Measurements from ENCODE around the gene RAET1E. TPM values are rescaled to one million over a fixed set of nuclear protein-coding genes. Genes with fewer than 3 reads are reported as not detected.

RAET1E gene
- total and polyA plus RNA-seq, 2 donors (not counting 3 experiments of a cell fraction or from before 2014, with no cell fraction given) = 0.04 TPM; not detected in 1

GRCh38 chr6:149933036-149933435 is 35.1 kb upstream of the RAET1E start:
- H3K36me3 ChIP-seq (ENCODE audit: control insufficient read depth in 2 of 2, extremely low read depth in 1 of 2, insufficient read depth in 2 of 2, low read length in 2 of 2) = no peaks in the 10 kb centered on the region
- no peak for TF ChIP-seq GATA2 (IDR thresholded peaks at IDR 0.05; ENCODE audit: insufficient read depth, insufficient read length, low read depth, low read length)
- no peak for TF ChIP-seq POLR2AphosphoS5 (IDR thresholded peaks at IDR 0.05; ENCODE audit: insufficient read depth, low read depth, low read length)
- no peak for TF ChIP-seq JUN (IDR thresholded peaks at IDR 0.05; ENCODE audit: borderline replicate concordance, insufficient read depth, insufficient read length, low read depth)
- TF ChIP-seq, protein P1, sequence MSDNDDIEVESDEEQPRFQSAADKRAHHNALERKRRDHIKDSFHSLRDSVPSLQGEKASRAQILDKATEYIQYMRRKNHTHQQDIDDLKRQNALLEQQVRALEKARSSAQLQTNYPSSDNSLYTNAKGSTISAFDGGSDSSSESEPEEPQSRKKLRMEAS (IDR thresholded peaks at IDR 0.05; ENCODE audit: insufficient read depth, insufficient read length) = no peak
- TF ChIP-seq, protein P2, sequence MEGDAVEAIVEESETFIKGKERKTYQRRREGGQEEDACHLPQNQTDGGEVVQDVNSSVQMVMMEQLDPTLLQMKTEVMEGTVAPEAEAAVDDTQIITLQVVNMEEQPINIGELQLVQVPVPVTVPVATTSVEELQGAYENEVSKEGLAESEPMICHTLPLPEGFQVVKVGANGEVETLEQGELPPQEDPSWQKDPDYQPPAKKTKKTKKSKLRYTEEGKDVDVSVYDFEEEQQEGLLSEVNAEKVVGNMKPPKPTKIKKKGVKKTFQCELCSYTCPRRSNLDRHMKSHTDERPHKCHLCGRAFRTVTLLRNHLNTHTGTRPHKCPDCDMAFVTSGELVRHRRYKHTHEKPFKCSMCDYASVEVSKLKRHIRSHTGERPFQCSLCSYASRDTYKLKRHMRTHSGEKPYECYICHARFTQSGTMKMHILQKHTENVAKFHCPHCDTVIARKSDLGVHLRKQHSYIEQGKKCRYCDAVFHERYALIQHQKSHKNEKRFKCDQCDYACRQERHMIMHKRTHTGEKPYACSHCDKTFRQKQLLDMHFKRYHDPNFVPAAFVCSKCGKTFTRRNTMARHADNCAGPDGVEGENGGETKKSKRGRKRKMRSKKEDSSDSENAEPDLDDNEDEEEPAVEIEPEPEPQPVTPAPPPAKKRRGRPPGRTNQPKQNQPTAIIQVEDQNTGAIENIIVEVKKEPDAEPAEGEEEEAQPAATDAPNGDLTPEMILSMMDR (IDR thresholded peaks at IDR 0.05; ENCODE audit: extremely low read depth in 1 of 2, insufficient read depth in 1 of 2, low read depth in 1 of 2, low read length in 2 of 2) = no peak
- no peak for TF ChIP-seq FOS (IDR thresholded peaks at IDR 0.05; ENCODE audit: borderline replicate concordance, insufficient read depth, low read length)
- no peak for TF ChIP-seq MYC (IDR thresholded peaks at IDR 0.05; ENCODE audit: low read depth, low read length)
- no peak for TF ChIP-seq POLR2A (IDR thresholded peaks at IDR 0.05; ENCODE audit: low read depth, low read length)
- TF ChIP-seq EZH2 (IDR thresholded peaks at IDR 0.05; ENCODE audit: borderline replicate concordance, low read depth, low read length, severe bottlenecking) = no peak
- H3K4me1 ChIP-seq (ENCODE audit: control insufficient read depth, extremely low read depth, insufficient read depth, low read length) = no peaks in the 10 kb centered on the region
- no peaks in the 10 kb centered on the region for H3K9me1 ChIP-seq (replicated peaks; ENCODE audit: control insufficient read depth, extremely low read depth, insufficient read depth, low read length)
- ChIA-PET POLR2A (no interaction called here), CTCF (interaction anchor here (2.6 kb wide), 1 partner anchor 84 kb away, joined by 14 read pairs; no protein-coding TSS in a partner anchor)
- H3K27me3 ChIP-seq (ENCODE audit: control insufficient read depth in 2 of 2, insufficient read depth in 2 of 2, low read length in 2 of 2) = peaks cover 58 to 68% of the 10 kb centered on the region in 2 experiments
- H3K9me3 ChIP-seq (replicated peaks; ENCODE audit: control insufficient read depth, insufficient read depth, low read length) = no peaks in the 10 kb centered on the region
- intact Hi-C loops (cut with micrococcal nuclease) = no loop called here
- dilution Hi-C loops (cut with MboI; ENCODE audit: extremely low pct_ligation_motif_present, low sequenced_read_pairs) = no loop called here
- DNase-seq (ENCODE audit: low read depth, low spot score) (no peak), FAIRE-seq (no peak)
- no peak overlapping the region for H3K9ac ChIP-seq (replicated peaks; ENCODE audit: extremely low read depth, insufficient read depth, low read length)
- H3K4me2 ChIP-seq (ENCODE audit: insufficient read depth, low read length) = no peak overlapping the region
- no peaks in the 10 kb centered on the region for H3K79me2 ChIP-seq (ENCODE audit: control insufficient read depth, insufficient read depth, low read length)
- no peak overlapping the region for H2AFZ ChIP-seq (ENCODE audit: low read depth, low read length)
- no TSS peak for BruUV-seq (replicated peaks)
- no peak overlapping the region for H3K27ac ChIP-seq (ENCODE audit: insufficient read depth, low read depth, low read length)
- H3K4me3 ChIP-seq (replicated peaks in 1 of 3; ENCODE audit: insufficient read depth in 1 of 3, low read depth in 1 of 3, low read length in 3 of 3) = no peak overlapping the region
- H4K20me1 ChIP-seq (replicated peaks; ENCODE audit: control insufficient read depth, extremely low read depth, insufficient read depth, low read length) = no peaks in the 10 kb centered on the region
